CD14-positive monocyte (primary cell): ENCODE data around the gene MACROD2. TPM values are rescaled to one million over a fixed set of nuclear protein-coding genes. Genes with fewer than 3 reads are reported as not detected.

Source experiments
- DNase-seq, 3 donors: peaks; one replicate each; pipeline ENCODE4 v3.0.0-alpha.2; 2011 to 2022
- H2AFZ ChIP-seq: 2 replicates; pipeline ENCODE4 v1.6.0; 2012; ENCODE audit warnings: mild to moderate bottlenecking, low read depth, low read length, inconsistent platforms; ENCODE audit not compliant: insufficient read depth, poor library complexity, severe bottlenecking
- H3K27ac ChIP-seq, 2 donors: 1 replicate in 1 of 2; 2 replicates in 1 of 2; pipeline ENCODE4 v1.5.1; 2012 to 2013; ENCODE audit warnings: low read length in 2 of 2, control low read depth in 1 of 2, inconsistent platforms in 1 of 2, low read depth in 1 of 2, mild to moderate bottlenecking in 1 of 2
- H3K27me3 ChIP-seq, 2 donors: one replicate each; pipeline versions ENCODE4 v1.6.0 to v1.6.1; 2011 to 2013; ENCODE audit warnings: low read length in 2 of 2; ENCODE audit not compliant: control insufficient read depth in 2 of 2, insufficient read depth in 2 of 2
- H3K36me3 ChIP-seq, 2 donors: replicated peaks in 1 of 2; 1 replicate in 1 of 2; 2 replicates in 1 of 2; pipeline versions ENCODE4 v1.5.1 to v1.6.1; 2012 to 2013; ENCODE audit warnings: low read length in 2 of 2, control low read depth in 1 of 2, inconsistent platforms in 1 of 2, mild to moderate bottlenecking in 1 of 2; ENCODE audit not compliant: insufficient read depth in 2 of 2, control insufficient read depth in 1 of 2
- H3K4me1 ChIP-seq, 2 donors: 1 replicate in 1 of 2; 2 replicates in 1 of 2; pipeline versions ENCODE4 v1.5.1 to v1.6.1; 2012 to 2013; ENCODE audit warnings: low read length in 2 of 2, control low read depth in 1 of 2, inconsistent platforms in 1 of 2, mild to moderate bottlenecking in 1 of 2, moderate library complexity in 1 of 2; ENCODE audit not compliant: insufficient read depth in 2 of 2, control insufficient read depth in 1 of 2
- H3K4me2 ChIP-seq: replicated peaks from 2 replicates; pipeline ENCODE3; 2012; ENCODE audit warnings: low read length, moderate library complexity, mild to moderate bottlenecking; ENCODE audit not compliant: poor library complexity, severe bottlenecking; ENCODE audit errors: extremely low read depth
- H3K4me3 ChIP-seq, 3 experiments: fragments of 200-600 bp in 1 of 3; sonication (generic) in 1 of 3; replicated peaks in 1 of 3; 1 replicate in 2 of 3; 2 replicates in 1 of 3; pipeline ENCODE4 v1.5.1; 2011 to 2013; ENCODE audit warnings: low read length in 3 of 3, mild to moderate bottlenecking in 3 of 3, control low read depth in 2 of 3, low read depth in 2 of 3, inconsistent platforms in 1 of 3, moderate library complexity in 1 of 3
- H3K79me2 ChIP-seq: 2 replicates; pipeline ENCODE4 v1.6.0; 2012; ENCODE audit warnings: mild to moderate bottlenecking, control low read depth, inconsistent platforms, low read length, moderate library complexity; ENCODE audit not compliant: insufficient read depth
- H3K9ac ChIP-seq: 2 replicates; pipeline ENCODE4 v1.6.0; 2017; ENCODE audit warnings: low read length, mild to moderate bottlenecking; ENCODE audit not compliant: insufficient read depth, poor library complexity, severe bottlenecking
- H3K9me3 ChIP-seq, 2 donors: replicated peaks in 1 of 2; 1 replicate in 1 of 2; 2 replicates in 1 of 2; pipeline versions ENCODE4 v1.5.1 to v1.6.1; 2012 to 2013; ENCODE audit warnings: low read length in 2 of 2, control low read depth in 1 of 2; ENCODE audit not compliant: control insufficient read depth in 1 of 2, insufficient read depth in 1 of 2
- H4K20me1 ChIP-seq: 2 replicates; pipeline ENCODE4 v1.6.0; 2012; ENCODE audit warnings: mild to moderate bottlenecking, low read length, control low read depth, moderate library complexity; ENCODE audit not compliant: insufficient read depth
- H3K27ac Mint-ChIP-seq, 7 donors: one replicate each; pipeline ENCODE4 v1.8.0; 2020; ENCODE audit warnings: mild to moderate bottlenecking in 7 of 7, mixed read lengths in 7 of 7, moderate library complexity in 6 of 7, inconsistent platforms in 2 of 7
- H3K27me3 Mint-ChIP-seq, 3 donors: one replicate each; pipeline ENCODE4 v1.8.0; 2021 to 2022; ENCODE audit warnings: low read depth in 3 of 3, mild to moderate bottlenecking in 3 of 3, mixed read lengths in 3 of 3, moderate library complexity in 3 of 3, inconsistent platforms in 1 of 3
- H3K36me3 Mint-ChIP-seq, 2 donors: one replicate each; pipeline ENCODE4 v1.8.0; 2020; ENCODE audit warnings: mixed read lengths in 2 of 2, inconsistent platforms in 1 of 2, mild to moderate bottlenecking in 1 of 2
- H3K4me1 Mint-ChIP-seq: one replicate; pipeline ENCODE4 v1.8.0; 2020; ENCODE audit warnings: mild to moderate bottlenecking, mixed read lengths
- H3K4me3 Mint-ChIP-seq, 2 donors: one replicate each; pipeline ENCODE4 v1.8.0; 2020; ENCODE audit warnings: mild to moderate bottlenecking in 2 of 2, mixed read lengths in 2 of 2, moderate library complexity in 1 of 2
- H3K9me3 Mint-ChIP-seq, 7 donors: one replicate each; pipeline ENCODE4 v1.8.0; 2020 to 2022; ENCODE audit warnings: mixed read lengths in 7 of 7, mild to moderate bottlenecking in 6 of 7, moderate library complexity in 6 of 7, inconsistent platforms in 2 of 7
- WGBS: methylation state at CpG from one replicate; pipeline ENCODE4 v1.1.5; 2013; ENCODE audit warnings: missing lambda C conversion rate; ENCODE audit not compliant: insufficient coverage; 5-methylcytosine and 5-hydroxymethylcytosine counted together
- intact Hi-C, 2 donors: fragments of 100-400 bp; cut with micrococcal nuclease; formaldehyde crosslinking; loops; one replicate each; pipeline versions ENCODE4 v1.15.0 to v1.15.1; 2023
- polyA plus RNA-seq, 3 donors: library from polyadenylated mRNA; depleted of rRNA in 1 of 3; unstranded in 2 of 3; stranded (reverse) in 1 of 3; fragments of 300-500 nt in 2 of 3; fragments of >200 nt in 1 of 3; fragmentation: Illumina TruSeq in 2 of 3; gene quantifications; 1 replicate in 2 of 3; 2 replicates in 1 of 3; pipeline ENCODE4 v1.2.3, GENCODE V29; 2012 to 2021
- TF ChIP-seq, protein P1 (sequence below): fragments of 200-600 bp; IDR thresholded peaks from one replicate; pipeline ENCODE4 v1.8.0; 2022; ENCODE audit warnings: antibody characterized with exemption, mild to moderate bottlenecking

The MACROD2 gene
- polyA plus RNA-seq, 3 donors = 0.23 TPM; not detected in 2

DNA sequence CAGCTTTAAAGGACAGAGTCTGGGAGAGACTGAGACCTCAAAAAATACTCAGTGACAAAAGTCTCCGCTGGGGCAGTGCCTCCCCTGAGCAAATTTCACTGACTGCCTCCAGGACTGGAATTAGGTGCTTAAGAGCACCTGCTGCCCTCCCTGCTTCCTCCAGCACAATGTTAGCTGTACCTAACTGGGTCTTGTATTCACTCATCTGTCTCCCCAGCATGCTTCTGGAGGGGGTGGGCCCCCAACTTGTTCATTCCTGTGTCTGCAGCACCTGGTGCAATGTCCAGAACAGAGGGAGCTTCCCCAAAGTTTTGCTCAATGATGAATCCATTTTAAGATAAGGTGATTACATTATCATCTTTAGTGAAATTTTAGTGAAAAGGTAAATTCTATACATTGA, 1927.2 kb downstream of the MACROD2 start:
- Histone ChIP-seq H2AFZ (no peak overlapping the region), H3K4me1 (no peaks in the 10 kb centered on the region), H3K79me2 (no peaks in the 10 kb centered on the region), H3K27ac (no peak overlapping the region), H3K9ac (no peak overlapping the region), H3K4me2 (no peak overlapping the region), H4K20me1 (no peaks in the 10 kb centered on the region), H3K4me3 (no peak overlapping the region), H3K9me3 (peaks cover 0 to 4% of the 10 kb centered on the region in 2 donors), H3K36me3 (no peaks in the 10 kb centered on the region), H3K27me3 (no peaks in the 10 kb centered on the region)
- intact Hi-C loops = no loop called here
- no peaks in the 10 kb centered on the region for H3K4me1 Mint-ChIP-seq
- TF ChIP-seq, protein P1, sequence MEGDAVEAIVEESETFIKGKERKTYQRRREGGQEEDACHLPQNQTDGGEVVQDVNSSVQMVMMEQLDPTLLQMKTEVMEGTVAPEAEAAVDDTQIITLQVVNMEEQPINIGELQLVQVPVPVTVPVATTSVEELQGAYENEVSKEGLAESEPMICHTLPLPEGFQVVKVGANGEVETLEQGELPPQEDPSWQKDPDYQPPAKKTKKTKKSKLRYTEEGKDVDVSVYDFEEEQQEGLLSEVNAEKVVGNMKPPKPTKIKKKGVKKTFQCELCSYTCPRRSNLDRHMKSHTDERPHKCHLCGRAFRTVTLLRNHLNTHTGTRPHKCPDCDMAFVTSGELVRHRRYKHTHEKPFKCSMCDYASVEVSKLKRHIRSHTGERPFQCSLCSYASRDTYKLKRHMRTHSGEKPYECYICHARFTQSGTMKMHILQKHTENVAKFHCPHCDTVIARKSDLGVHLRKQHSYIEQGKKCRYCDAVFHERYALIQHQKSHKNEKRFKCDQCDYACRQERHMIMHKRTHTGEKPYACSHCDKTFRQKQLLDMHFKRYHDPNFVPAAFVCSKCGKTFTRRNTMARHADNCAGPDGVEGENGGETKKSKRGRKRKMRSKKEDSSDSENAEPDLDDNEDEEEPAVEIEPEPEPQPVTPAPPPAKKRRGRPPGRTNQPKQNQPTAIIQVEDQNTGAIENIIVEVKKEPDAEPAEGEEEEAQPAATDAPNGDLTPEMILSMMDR = no peak
- H3K4me3 Mint-ChIP-seq = no peak overlapping the region
- no peak overlapping the region for H3K27ac Mint-ChIP-seq
- DNase-seq = no peak
- peaks cover 0 to 12% (median 2%) of the 10 kb centered on the region in 7 donors for H3K9me3 Mint-ChIP-seq
- WGBS = no CpG with 5 or more reads among the region's 1 CpG
- peaks cover 0 to 1% (median 1%) of the 10 kb centered on the region in 3 donors for H3K27me3 Mint-ChIP-seq
- H3K36me3 Mint-ChIP-seq = no peaks in the 10 kb centered on the region

DNA sequence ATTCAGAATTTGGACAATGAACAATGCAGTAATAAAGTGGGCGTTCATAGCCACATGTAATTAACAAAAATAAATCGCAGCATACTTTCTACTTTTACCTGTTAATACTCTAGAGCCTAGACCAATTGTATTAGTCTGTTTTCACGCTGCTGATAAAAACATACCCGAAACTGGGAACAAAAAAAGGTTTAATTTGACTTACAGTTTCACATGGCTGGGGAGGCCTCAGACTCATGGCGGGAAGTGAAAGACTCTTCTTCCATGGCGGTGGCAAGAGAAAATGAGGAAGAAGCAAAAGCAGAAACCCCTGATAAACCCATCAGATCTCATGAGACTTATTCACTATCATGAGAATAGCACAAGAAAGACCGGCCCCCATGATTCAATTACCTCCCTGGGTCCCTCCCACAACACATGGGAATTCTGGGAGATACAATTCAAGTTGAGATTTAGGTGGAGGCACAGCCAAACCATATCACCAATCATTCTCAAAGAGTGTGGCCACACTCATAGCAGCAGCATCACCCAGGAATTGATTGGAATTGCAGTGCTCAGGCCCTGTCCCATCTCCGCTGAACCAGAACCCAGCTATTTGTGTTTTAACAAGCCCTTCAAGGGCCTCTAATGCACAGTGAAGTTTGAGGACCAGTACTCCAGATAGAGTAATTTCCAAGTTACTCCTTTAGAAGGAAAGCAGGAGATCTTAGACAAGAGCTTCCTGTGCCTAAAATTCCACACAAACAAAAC, 1927.9 kb downstream of the MACROD2 start:
- H3K36me3 ChIP-seq = no peaks in the 10 kb centered on the region
- H3K4me1 Mint-ChIP-seq = no peaks in the 10 kb centered on the region
- no peak overlapping the region for H3K27ac Mint-ChIP-seq
- H4K20me1 ChIP-seq = no peaks in the 10 kb centered on the region
- no peak overlapping the region for H3K4me2 ChIP-seq
- no peak overlapping the region for H3K4me3 ChIP-seq
- intact Hi-C loops = no loop called here
- H3K79me2 ChIP-seq = no peaks in the 10 kb centered on the region
- H3K9me3 ChIP-seq = peaks cover 0 to 4% of the 10 kb centered on the region in 2 donors
- peaks cover 0 to 12% (median 2%) of the 10 kb centered on the region in 7 donors for H3K9me3 Mint-ChIP-seq
- no peak overlapping the region for H3K9ac ChIP-seq
- no peaks in the 10 kb centered on the region for H3K36me3 Mint-ChIP-seq
- H3K27me3 ChIP-seq = no peaks in the 10 kb centered on the region
- no peak overlapping the region for H2AFZ ChIP-seq
- H3K27ac ChIP-seq = no peak overlapping the region
- no peak overlapping the region for H3K4me3 Mint-ChIP-seq
- WGBS = 94% methylated on average over 2 of the region's 8 CpGs
- peaks cover 0 to 1% (median 1%) of the 10 kb centered on the region in 3 donors for H3K27me3 Mint-ChIP-seq
- no peak for DNase-seq
- TF ChIP-seq, protein P1 = no peak
- no peaks in the 10 kb centered on the region for H3K4me1 ChIP-seq
